ENCODE data around the gene PHF20. TPM values are rescaled to one million over a fixed set of nuclear protein-coding genes. Genes with fewer than 3 reads are reported as not detected.

PHF20 gene
- total and polyA plus RNA-seq, 2 of the 13 experiments (the other 11 are each of a cell fraction or from before 2014, with no cell fraction given): 22.8 to 34.1 TPM

- TF ChIP-seq ZNF703 (CRISPR knock-in tag; IDR thresholded peaks at IDR 0.05; ENCODE audit: borderline replicate concordance): no peak
- no peak for TF ChIP-seq MXD1 (CRISPR knock-in tag; IDR thresholded peaks at IDR 0.05)
- TF ChIP-seq ZNF670 (CRISPR knock-in tag; IDR thresholded peaks at IDR 0.05; ENCODE audit: borderline replicate concordance): no peak
- TF ChIP-seq POLR2A (IDR thresholded peaks at IDR 0.05; ENCODE audit: insufficient read depth in 1 of 2, low read depth in 2 of 2, low read length in 2 of 2): no peak
- TF ChIP-seq PHF5A (CRISPR knock-in tag; IDR thresholded peaks at IDR 0.05; ENCODE audit: low read depth, unreplicated experiment): peak; percentile 6
- TF ChIP-seq MATR3 (CRISPR knock-in tag; IDR thresholded peaks at IDR 0.05): no peak
- TF ChIP-seq NKX3-1 (CRISPR knock-in tag; IDR thresholded peaks at IDR 0.05): no peak; the same call in 1 of the 2 replicates
- no peak for TF ChIP-seq ZNF253 (CRISPR knock-in tag; IDR thresholded peaks at IDR 0.05; ENCODE audit: borderline replicate concordance)
- no peak for TF ChIP-seq ZNF142 (CRISPR knock-in tag; IDR thresholded peaks at IDR 0.05)
- no peak for TF ChIP-seq ZNF709 (CRISPR knock-in tag; IDR thresholded peaks at IDR 0.05)
- 0 out of 2 replicates have a peak, but pooled peaks have one; percentile 6 for TF ChIP-seq ZNF292 (CRISPR knock-in tag; IDR thresholded peaks at IDR 0.05; ENCODE audit: borderline replicate concordance, low read depth)
- TF ChIP-seq ZNF574 (CRISPR knock-in tag; IDR thresholded peaks at IDR 0.05): no peak
- no peak for TF ChIP-seq FOXO1 (CRISPR knock-in tag; IDR thresholded peaks at IDR 0.05)
- no peak for TF ChIP-seq MAFF (IDR thresholded peaks at IDR 0.05; ENCODE audit: low read depth, low read length)
- TF ChIP-seq IKZF5 (CRISPR knock-in tag; IDR thresholded peaks at IDR 0.05): no peak
- TF ChIP-seq SETDB1 (CRISPR knock-in tag; IDR thresholded peaks at IDR 0.05; ENCODE audit: borderline replicate concordance): no peak
- no peak for TF ChIP-seq UBTF (CRISPR knock-in tag; IDR thresholded peaks at IDR 0.05)
- TF ChIP-seq FOXA1 (IDR thresholded peaks at IDR 0.05): no peak
- TF ChIP-seq FOXA1 (CRISPR knock-in tag; IDR thresholded peaks at IDR 0.05): no peak
- no peak for TF ChIP-seq MED13 (CRISPR knock-in tag; IDR thresholded peaks at IDR 0.05)
Observed at GRCh38 chr20:35771367-35771688, 487 bp upstream of the PHF20 start (continued).
